Sigmoid colon (tissue), 4 donors: ENCODE data around the gene LSM5.

Experiments used
- EP300 ChIP-seq, 4 donors: sonication (generic); formaldehyde crosslinking; IDR thresholded peaks; one replicate each; pipeline ENCODE4 v1.6.1; 2017; ENCODE audit warnings: antibody characterized with exemption in 4 of 4
- POLR2A ChIP-seq, 2 donors: fragments of 450-650 bp; IDR thresholded peaks; one replicate each; pipeline ENCODE4 v1.6.1; 2016; ENCODE audit warnings: antibody characterized with exemption in 2 of 2, mild to moderate bottlenecking in 2 of 2, moderate library complexity in 2 of 2
- POLR2AphosphoS5 ChIP-seq, 4 donors: sonication (generic); formaldehyde crosslinking; IDR thresholded peaks; one replicate each; pipeline ENCODE4 v1.6.1; 2017; ENCODE audit warnings: antibody characterized with exemption in 4 of 4
- TF ChIP-seq, protein P1 (sequence below), 4 experiments: fragments of 450-650 bp in 3 of 4; fragments of 200-600 bp in 1 of 4; IDR thresholded peaks; one replicate each; pipeline ENCODE4 v1.5.1; 2016 to 2019; ENCODE audit warnings: antibody characterized with exemption in 4 of 4, mild to moderate bottlenecking in 3 of 4, moderate library complexity in 2 of 4

DNA sequence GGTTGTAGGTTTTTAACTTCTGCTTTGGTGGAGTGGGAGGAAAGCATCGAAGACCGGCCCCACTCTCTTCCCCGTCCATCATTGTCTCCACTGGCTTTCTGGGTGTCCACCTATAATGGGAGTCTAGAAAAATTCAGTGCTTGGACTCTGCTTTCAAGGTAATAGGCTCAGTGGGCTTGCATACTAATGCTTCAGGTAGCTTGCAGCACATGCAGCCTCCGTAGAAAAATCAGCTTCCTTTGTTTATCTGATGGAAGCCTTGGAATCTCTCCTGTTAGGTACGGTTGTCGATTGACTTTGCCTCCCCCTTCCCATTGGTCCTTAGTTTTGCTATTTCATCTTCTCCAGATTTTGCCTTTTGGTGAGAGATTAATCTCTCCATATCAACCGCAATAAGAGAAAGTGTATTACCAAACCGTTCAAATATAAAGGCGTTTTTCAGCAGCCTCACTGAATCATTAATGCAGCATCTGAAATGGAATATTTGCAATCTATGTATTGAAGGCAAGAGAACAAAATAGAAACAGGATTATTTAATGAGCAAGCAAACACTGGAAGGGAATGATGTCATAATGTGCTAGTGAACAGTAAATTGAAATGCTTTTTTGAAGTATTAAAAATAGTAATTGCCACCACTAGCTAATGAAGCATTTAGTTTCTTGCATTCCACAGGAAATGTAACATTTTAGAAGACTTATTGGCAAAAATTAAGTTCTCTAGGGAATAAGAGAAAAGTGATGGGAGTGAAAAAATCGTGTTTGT, 6.1 kb upstream of the LSM5 start:
- TF ChIP-seq, protein P1, sequence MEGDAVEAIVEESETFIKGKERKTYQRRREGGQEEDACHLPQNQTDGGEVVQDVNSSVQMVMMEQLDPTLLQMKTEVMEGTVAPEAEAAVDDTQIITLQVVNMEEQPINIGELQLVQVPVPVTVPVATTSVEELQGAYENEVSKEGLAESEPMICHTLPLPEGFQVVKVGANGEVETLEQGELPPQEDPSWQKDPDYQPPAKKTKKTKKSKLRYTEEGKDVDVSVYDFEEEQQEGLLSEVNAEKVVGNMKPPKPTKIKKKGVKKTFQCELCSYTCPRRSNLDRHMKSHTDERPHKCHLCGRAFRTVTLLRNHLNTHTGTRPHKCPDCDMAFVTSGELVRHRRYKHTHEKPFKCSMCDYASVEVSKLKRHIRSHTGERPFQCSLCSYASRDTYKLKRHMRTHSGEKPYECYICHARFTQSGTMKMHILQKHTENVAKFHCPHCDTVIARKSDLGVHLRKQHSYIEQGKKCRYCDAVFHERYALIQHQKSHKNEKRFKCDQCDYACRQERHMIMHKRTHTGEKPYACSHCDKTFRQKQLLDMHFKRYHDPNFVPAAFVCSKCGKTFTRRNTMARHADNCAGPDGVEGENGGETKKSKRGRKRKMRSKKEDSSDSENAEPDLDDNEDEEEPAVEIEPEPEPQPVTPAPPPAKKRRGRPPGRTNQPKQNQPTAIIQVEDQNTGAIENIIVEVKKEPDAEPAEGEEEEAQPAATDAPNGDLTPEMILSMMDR (IDR thresholded peaks at IDR 0.05): no peak
- no peak for TF ChIP-seq POLR2AphosphoS5 (IDR thresholded peaks at IDR 0.05)
- no peak for TF ChIP-seq POLR2A (IDR thresholded peaks at IDR 0.05)
- no peak for TF ChIP-seq EP300 (IDR thresholded peaks at IDR 0.05)
